GF-D8 (cell line): ENCODE results near the gene TFPI.
"Not testable (repeated sequence)": the region's sequence is repeated elsewhere in the genome, so short reads cannot be mapped to it uniquely, and the experiment has no call there.

Source experiments
- DNase-seq: peaks from one replicate; lab custom pipeline; 2025; lab: John Stamatoyannopoulos, UW

Gene TFPI

DNA sequence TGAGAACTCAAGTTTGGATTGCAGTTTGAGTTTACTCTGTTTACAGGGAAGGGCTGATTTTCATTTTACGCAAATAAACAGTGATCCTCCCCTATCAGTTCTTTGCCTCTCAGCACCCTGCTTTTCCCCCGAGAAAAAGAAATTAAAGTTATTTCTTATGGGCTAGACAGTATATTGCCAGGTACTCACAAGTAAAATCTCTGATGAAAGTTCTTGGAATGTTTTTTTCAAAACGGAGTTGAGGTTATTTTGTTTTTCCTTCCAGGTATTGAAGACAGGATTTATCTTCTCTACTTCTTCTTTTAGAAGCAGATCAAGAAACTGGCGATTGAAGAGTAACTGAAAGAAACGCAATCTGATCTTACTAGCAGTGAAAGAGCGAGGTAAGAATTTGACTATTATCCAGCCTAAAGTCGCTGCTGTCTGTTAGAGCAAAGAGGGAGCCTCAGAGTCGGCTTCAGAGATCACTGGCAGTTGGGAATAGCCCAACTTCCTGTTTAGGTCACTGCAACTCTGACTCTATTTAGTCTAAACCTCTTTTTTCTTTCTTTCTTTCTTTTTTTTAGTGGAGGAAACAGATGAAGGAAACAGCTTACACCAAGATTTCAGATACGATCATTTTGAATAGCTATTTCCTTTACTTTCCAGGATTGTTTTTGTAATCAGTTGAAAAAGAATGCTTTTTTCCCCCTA lies at the start of gene TFPI:
TSS of gene TFPI (minus strand) at position 425 of the 693 bp plus-strand sequence. CDS start 50,667 bp downstream, outside the sequence.
- DNase-seq, result no peak

DNA sequence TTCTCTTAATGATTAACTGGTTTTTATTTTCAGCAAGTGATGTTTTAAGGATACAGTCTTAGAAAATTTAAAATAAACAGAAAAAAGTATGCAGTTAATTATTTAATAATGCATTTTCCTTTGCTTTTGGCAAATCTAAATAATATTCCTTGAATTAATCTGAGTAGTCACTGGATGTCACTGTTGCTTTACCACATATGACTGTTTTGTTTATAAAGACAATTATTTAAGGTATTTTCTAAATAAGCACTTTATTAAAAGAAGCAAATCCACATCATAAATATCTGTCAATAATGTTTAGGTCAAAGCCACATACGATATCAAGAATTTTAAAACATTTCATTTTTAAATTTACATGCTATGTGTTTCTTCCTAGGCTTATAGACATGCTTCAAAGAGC lies 40.6 kb upstream of the TFPI start:
- no peak for DNase-seq

- DNase-seq, result no peak
These were observed 39.5 kb upstream of the TFPI start for GRCh38 chr2:187593697-187594096.

- DNase-seq, result no peak
These were observed 38.9 kb upstream of the TFPI start for GRCh38 chr2:187593098-187593497.

GRCh38 chr2:187590175-187590574 lies 35.9 kb upstream of the TFPI start:
- no peak for DNase-seq

DNA sequence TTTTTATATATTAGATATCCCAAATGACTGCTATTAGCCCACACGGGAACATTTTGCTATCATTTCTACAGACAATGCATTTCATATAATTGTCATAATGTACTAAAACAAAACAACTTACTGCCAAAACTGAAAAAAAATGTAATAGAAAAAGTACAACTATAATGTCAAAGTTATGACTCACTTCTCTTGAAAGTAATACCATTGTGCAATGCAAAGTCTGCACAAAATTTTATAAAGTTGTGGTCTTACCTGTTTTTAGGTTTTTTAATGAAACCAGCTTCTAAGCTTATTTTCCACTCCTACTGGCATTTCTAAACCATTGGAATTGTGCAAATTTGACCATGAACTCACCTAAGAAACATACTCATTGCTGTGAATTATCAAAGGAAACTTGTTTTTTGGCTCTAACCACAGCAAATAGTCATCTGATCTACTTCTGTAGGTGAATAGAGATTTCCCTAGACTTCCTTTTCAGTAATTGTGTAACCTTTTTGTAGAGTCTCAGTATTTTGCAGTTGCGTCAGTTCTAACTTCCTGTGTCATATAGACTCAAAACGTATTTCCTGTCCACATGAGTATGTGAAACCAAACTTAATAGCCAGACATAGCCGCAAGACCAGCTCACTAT lies 31.9 kb upstream of the TFPI start:
- DNase-seq, result peak; percentile 89

GRCh38 chr2:187581125-187581896 lies 27.1 kb upstream of the TFPI start:
- no peak for DNase-seq

DNA sequence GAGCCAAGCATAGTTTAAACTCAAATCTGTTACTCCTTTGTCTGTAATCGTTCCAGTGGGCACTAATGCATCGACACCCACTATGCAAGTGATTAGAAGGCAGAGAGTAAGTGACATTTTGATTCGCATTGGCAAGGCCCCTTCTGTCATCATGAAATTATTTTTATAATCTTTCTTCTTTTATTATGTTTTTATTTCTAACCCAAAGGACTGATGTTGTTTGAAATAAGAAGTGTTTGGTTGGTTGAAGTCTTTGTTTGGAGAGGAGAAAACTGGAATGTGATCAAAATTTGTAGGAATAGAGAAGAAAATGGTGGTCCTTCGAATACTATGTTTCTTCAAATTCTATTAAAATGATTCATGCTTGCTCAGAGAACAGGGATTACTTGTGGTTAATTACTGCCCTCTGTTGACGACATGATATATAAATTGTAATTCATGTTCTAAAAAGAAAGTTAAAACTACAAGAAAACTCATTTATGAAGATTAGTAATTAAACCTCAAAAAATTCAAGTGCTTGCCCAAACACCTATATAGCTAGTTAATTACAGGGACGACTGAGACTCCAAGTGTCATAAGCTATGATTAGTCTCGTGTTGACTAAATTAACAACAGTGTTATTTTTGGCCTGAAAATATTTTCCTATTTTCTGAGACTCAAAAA lies 26.4 kb upstream of the TFPI start:
- no peak for DNase-seq

GRCh38 chr2:187577310-187577709 lies 23.1 kb upstream of the TFPI start:
- no peak for DNase-seq

- no peak for DNase-seq
These were observed 22.7 kb upstream of the TFPI start for GRCh38 chr2:187576906-187577305.

GRCh38 chr2:187575751-187576067 lies 21.5 kb upstream of the TFPI start:
- DNase-seq, result no peak

DNA sequence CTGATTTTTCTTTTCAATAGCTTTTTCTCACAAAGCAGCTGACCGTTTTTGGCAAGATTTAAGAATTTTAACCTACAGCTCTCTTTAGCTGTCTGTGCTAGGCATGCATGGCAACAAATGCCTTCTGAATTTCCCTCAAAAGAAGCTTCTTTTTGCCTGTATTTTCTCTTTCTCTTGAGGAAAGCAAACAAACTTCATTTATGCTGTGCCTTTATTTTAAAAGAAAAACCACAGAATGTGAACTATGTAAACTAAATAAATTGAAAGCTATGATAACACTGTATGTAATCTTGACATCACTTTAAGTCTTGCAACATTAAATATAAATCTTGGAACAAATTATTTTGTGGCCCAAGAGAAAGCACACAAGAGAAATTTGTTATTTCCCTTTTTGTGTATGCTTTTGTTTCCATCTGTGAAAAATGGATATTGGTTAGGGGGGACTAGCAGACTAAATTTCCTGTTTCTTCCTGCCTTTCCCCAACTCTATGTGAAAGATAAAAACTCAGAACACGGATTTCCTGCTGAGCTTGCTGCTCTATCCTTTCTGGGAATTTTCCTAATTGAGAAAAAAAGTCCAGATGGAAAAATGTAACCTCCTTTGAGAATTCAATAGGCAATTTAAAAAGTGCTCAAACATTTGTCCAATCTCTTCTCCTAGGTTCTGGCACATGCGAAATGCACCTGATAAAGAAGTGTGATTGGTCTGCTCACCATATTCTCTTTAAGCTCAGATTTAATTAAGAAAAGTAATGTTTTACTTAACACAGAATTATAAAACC lies 20.9 kb upstream of the TFPI start:
- no peak for DNase-seq

- no peak for DNase-seq
These were observed 19.5 kb upstream of the TFPI start for GRCh38 chr2:187573722-187574121.

GRCh38 chr2:187571996-187572395 lies 17.8 kb upstream of the TFPI start:
- not testable (repeated sequence) for DNase-seq

GRCh38 chr2:187569571-187569970 lies 15.3 kb upstream of the TFPI start:
- DNase-seq, result no peak

GRCh38 chr2:187569042-187569441 lies 14.8 kb upstream of the TFPI start:
- DNase-seq, result no peak

GRCh38 chr2:187567126-187567525 lies 12.9 kb upstream of the TFPI start:
- no peak for DNase-seq

DNA sequence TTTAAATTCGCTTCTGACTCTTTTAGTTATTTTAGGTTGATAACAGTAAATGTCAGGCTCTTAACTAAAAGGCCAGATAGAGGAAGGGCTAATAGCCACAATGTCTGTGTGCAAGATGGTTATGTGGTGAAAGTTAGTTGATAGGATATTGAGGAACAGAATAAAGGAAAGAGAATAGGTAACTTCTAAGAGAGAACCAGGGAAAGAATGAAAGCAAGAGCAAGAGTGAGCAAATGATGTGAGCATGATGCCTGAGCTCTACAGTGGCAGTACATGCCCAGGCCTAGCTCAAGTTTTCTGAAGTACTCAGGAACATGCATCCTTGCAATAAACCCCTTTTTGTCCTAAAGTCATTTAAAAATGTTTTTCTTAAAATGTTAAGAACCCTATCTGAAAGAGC lies 12.5 kb upstream of the TFPI start:
- DNase-seq, result no peak

GRCh38 chr2:187566266-187566665 lies 12.0 kb upstream of the TFPI start:
- DNase-seq, result no peak

DNA sequence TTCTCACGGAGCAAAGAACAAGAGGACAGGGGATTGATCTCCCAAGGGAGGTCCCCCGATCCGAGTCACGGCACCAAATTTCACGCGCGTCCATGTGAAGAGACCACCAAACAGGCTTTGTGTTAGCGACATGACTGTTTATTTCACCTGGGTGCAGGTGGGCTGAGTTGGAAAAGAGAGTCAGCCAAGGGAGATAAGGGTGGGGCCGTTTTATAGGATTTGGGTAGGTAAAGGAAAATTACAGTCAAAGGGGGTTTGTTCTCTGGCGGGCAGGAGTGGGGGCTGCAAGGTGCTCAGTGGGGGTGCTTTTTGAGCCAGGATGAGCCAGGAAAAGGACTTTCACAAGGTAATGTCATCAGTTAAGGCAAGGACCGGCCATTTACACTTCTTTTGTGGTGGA lies 11.4 kb upstream of the TFPI start:
- not testable (repeated sequence) for DNase-seq

DNA sequence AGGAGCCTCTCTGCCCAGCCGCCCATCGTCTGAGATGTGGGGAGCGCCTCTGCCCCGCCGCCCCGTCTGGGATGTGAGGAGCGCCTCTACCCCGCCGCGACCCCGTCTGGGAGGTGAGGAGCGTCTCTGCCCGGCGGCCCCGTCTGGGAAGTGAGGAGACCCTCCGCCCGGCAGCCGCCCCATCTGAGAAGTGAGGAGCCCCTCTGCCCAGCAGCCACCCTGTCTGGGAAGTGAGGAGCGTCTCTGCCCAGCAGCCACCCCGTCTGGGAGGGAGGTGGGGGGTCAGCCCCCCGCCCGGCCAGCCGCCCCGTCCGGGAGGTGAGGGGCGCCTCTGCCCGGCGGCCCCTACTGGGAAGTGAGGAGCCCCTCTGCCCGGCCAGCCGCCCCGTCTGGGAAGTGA lies 2.3 kb upstream of the TFPI start:
- DNase-seq, result not testable (repeated sequence)

DNA sequence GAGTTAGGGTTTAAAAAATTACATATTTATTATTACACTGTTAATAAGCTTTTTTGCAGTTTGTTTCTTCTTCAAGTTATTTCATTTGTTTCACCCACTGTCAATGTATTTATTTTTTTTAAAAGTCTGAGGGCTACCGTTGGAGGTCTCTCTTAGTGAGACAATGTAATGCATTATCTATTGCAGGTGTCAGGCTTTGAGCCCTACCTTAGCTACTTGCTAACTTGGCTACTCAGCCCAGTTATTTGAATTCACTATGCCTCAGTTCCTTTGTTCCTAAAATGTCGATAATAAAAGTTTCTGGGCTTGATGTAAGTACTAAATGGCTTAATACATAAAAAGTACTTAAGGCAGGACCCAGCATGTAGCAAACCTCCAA lies 458 bp upstream of the TFPI start:
- no peak for DNase-seq
